Stimulated activated CD4-positive, alpha-beta T cell treated with anti-CD3 and anti-CD28 coated beads, TNF-alpha, amount 100 ng/mL, for 24 hours (primary cell): Measurements from ENCODE around the gene ELP6.
"Not testable (repeated sequence)": the region's sequence is repeated elsewhere in the genome, so short reads cannot be mapped to it uniquely, and the experiment has no call there.

ENCODE experiments used
- DNase-seq, 3 experiments: peaks; one replicate each; pipeline ENCODE4 v3.0.0-alpha.2; 2020; ENCODE audit warnings: low read depth in 3 of 3

ELP6 gene

GRCh38 chr3:47512416-47513124, 942 bp downstream of the ELP6 start:
- DNase-seq, result peak in 1 of 3 experiments; percentile 19

- DNase-seq, result not testable (repeated sequence)
Observed at GRCh38 chr3:47505267-47505666, 8.2 kb downstream of the ELP6 start.

- DNase-seq, result no peak
Observed at GRCh38 chr3:47504113-47504512, 9.4 kb downstream of the ELP6 start.

GRCh38 chr3:47503033-47503432, 10.5 kb downstream of the ELP6 start:
- no peak for DNase-seq

- DNase-seq, result no peak
Observed at GRCh38 chr3:47496892-47497291, 16.6 kb downstream of the ELP6 start.

- DNase-seq, result no peak
Observed at GRCh38 chr3:47495886-47496285, 17.6 kb downstream of the ELP6 start.

- DNase-seq, result no peak
Observed at GRCh38 chr3:47495111-47495510, 18.4 kb downstream of the ELP6 start.

- no peak for DNase-seq
Observed at GRCh38 chr3:47491777-47492176, 21.7 kb downstream of the ELP6 start.

- DNase-seq, result no peak
Observed at GRCh38 chr3:47491186-47491585, 22.3 kb downstream of the ELP6 start.

- DNase-seq, result no peak
Observed at GRCh38 chr3:47487265-47487664, 26.2 kb downstream of the ELP6 start.

GRCh38 chr3:47485812-47486211, 27.7 kb downstream of the ELP6 start:
- no peak for DNase-seq

GRCh38 chr3:47482366-47482765, 31.1 kb downstream of the ELP6 start:
- DNase-seq, result no peak

- DNase-seq, result not testable (repeated sequence)
Observed at GRCh38 chr3:47481763-47482162, 31.7 kb downstream of the ELP6 start.

- not testable (repeated sequence) for DNase-seq
Observed at GRCh38 chr3:47480267-47480666, 33.2 kb downstream of the ELP6 start.

GRCh38 chr3:47479826-47480160, 33.7 kb downstream of the ELP6 start:
- DNase-seq, result no peak

GRCh38 chr3:47478022-47478421, 35.5 kb downstream of the ELP6 start:
- DNase-seq, result no peak

GRCh38 chr3:47476644-47477199, 36.8 kb downstream of the ELP6 start:
- DNase-seq, result no peak

- DNase-seq, result no peak
Observed at GRCh38 chr3:47476330-47476626, 37.2 kb downstream of the ELP6 start.

- DNase-seq, result peak; percentile 93 to 94 (median 94)
Observed at GRCh38 chr3:47475570-47476329, 37.8 kb downstream of the ELP6 start, which contains the start of gene SCAP. Gene SCAP (minus strand): TSS chr3:47475941. CDS start chr3:47442993, 32,948 bp downstream.

- peak in 2 of 3 experiments; percentile 1 to 3 for DNase-seq
Observed at GRCh38 chr3:47475029-47475569, 38.4 kb downstream of the ELP6 start.

GRCh38 chr3:47473391-47473790, 40.1 kb downstream of the ELP6 start:
- no peak for DNase-seq

- DNase-seq, result no peak
Observed at GRCh38 chr3:47469616-47470015, 43.9 kb downstream of the ELP6 start.

- DNase-seq, result not testable (repeated sequence)
Observed at GRCh38 chr3:47468315-47468714, 45.2 kb downstream of the ELP6 start.
